MM.1S (cell line): ENCODE results near the gene A3GALT2.

Source experiments
- EZH2 ChIP-seq: fragments of 300-600 bp; sonication (generic); optimal IDR thresholded peaks from 2 replicates; pipeline ENCODE3; 2017; ENCODE audit warnings: low read depth, mild to moderate bottlenecking, antibody characterized with exemption, low read length, mixed read lengths
- EZH2phosphoT487 ChIP-seq: fragments of 300-600 bp; sonication (generic); IDR thresholded peaks from 2 replicates; pipeline ENCODE4 v1.6.1; 2018; ENCODE audit warnings: antibody characterized with exemption, low read length
- TF ChIP-seq, protein P1 (sequence below): fragments of 300-600 bp; sonication (generic); IDR thresholded peaks from 2 replicates; pipeline ENCODE4 v1.5.1; 2016; ENCODE audit warnings: antibody characterized with exemption, low read length, mixed read lengths

DNA sequence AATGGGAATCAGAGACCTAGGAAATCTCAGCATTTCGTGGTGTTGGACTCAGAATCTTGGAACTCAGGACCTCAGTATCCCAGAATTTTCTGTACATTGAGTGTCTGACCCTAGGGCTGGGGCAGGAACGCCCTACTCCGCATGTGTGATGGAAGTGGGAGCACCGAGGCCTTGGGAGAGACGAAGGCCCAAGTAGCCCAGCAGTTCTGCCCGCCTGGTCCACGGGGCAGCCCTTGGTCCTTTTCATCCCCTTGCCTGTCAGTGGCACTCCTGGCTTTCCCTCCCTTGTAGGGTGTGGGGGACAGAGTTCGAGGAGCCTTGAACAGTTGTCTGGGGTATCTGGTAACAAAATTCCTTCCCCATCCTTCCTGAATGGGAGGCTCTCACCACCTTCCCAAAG is 10.2 kb downstream of the A3GALT2 start:
- TF ChIP-seq, protein P1, sequence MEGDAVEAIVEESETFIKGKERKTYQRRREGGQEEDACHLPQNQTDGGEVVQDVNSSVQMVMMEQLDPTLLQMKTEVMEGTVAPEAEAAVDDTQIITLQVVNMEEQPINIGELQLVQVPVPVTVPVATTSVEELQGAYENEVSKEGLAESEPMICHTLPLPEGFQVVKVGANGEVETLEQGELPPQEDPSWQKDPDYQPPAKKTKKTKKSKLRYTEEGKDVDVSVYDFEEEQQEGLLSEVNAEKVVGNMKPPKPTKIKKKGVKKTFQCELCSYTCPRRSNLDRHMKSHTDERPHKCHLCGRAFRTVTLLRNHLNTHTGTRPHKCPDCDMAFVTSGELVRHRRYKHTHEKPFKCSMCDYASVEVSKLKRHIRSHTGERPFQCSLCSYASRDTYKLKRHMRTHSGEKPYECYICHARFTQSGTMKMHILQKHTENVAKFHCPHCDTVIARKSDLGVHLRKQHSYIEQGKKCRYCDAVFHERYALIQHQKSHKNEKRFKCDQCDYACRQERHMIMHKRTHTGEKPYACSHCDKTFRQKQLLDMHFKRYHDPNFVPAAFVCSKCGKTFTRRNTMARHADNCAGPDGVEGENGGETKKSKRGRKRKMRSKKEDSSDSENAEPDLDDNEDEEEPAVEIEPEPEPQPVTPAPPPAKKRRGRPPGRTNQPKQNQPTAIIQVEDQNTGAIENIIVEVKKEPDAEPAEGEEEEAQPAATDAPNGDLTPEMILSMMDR = no peak
- TF ChIP-seq EZH2 (no peak), EZH2phosphoT487 (no peak)
